Putamen (tissue), 1 donor: ENCODE results near the gene MRPL11.

Experiments used
- DNase-seq: peaks from one replicate; pipeline ENCODE4 v3.0.0-alpha.2; 2016; ENCODE audit warnings: low spot score

The MRPL11 gene

DNA sequence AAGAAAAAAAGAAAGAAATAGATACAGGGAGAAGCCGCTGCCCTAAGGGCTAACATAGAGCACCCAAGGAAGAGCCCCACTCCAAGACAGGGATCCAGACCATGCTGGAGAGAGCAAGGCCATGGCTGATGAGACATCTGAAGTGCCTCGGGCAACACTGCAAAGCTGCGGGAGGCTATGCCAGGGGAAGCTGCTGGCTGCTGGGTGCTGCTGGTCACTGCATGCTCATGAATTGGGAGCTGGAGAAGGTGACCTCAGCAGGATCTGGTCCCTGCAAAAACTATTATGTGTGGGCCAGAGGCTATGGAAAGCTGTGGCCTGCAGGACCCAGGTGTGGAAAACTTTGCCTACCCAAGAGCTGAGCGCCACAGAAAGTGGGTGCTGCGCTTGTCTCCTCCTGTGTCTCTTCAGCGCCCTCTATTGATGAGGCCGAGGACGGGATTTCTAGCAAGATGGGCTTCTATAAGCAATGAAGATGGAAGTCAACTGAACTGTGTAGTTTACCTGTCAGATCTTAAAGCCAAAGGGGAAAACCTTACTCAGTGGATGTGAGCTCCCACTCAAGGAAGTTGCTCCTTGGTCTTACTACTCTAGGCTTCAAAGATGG lies 49.8 kb downstream of the MRPL11 start:
- peak; percentile 34 for DNase-seq

DNA sequence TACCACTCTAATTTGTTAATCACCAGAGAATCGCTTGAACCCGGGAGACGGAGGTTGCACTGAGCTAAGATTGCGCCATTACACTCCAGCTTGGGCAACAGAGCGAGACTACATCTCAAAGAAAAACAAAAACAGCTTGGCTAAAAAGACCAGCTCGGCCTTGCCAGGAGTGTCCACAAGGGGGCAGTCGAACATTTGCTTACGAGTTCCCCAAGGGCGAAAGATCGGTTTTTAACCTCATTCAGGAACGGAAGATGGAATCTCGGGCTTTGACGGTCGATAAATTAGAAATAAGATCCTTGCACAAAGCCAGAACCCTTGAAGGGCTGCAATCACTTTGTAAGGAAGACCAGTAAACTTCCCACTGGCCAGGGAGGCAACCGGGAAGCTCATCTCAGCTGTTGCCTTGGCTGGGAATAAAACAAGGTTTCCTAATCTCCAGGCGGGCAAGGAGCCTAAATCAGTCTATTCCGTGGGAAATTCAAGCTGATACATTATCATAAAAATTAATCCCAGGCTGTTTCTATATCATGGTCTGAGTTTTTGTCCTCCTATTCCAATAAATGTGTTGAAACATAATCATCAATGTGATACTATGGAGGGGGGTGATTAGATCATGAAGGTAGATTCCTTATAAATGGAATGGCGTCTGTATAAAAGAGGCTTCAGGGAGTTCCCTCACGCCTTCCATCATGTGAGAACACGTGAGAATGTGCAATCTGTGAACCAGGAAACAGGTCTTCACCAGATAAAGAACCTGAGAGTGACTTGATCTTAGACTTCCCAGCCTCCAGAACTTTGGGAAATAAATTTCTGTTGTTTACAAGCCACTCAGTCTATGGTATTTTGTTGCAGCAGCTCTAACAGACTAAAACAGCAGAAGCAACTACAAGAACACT lies 52.2 kb downstream of the MRPL11 start:
- DNase-seq = peak; percentile 78
